Measurements from ENCODE around the gene HNRNPUL1.

DNA sequence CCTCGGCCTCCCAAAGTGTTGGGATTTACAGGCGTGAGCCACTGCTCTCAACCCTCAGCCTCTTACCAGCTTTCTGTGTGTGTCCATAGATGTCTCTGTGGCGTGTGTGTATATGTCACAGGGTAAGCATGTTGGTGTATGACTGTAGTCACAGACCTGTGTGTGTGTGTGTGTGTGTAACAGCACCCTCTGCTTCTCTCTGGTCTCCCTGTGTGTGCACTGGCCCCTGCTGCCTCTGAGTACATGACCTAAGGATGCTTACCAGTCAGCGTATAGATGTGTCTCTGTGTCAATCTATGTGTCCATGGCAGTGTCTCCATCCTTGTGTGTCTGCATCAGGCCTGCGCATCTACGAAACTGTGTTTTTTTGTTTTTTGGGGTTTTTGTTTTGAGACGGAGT is 39.5 kb upstream of the HNRNPUL1 start:
- no peak for TF ChIP-seq EP300 (IDR thresholded peaks at IDR 0.05; ENCODE audit: borderline replicate concordance)
- no peak for TF ChIP-seq TAF1 (IDR thresholded peaks at IDR 0.05; ENCODE audit: low read depth)
- TF ChIP-seq, protein P1, sequence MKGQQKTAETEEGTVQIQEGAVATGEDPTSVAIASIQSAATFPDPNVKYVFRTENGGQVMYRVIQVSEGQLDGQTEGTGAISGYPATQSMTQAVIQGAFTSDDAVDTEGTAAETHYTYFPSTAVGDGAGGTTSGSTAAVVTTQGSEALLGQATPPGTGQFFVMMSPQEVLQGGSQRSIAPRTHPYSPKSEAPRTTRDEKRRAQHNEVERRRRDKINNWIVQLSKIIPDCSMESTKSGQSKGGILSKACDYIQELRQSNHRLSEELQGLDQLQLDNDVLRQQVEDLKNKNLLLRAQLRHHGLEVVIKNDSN (IDR thresholded peaks at IDR 0.05) = no peak
- TF ChIP-seq CREB1 (IDR thresholded peaks at IDR 0.05; ENCODE audit: low read depth) = no peak
- TF ChIP-seq YY1 (IDR thresholded peaks at IDR 0.05; ENCODE audit: low read depth) = no peak
- no peak for TF ChIP-seq RAD21 (IDR thresholded peaks at IDR 0.05; ENCODE audit: low read depth)
- no peak for TF ChIP-seq FOXM1 (IDR thresholded peaks at IDR 0.05; ENCODE audit: borderline replicate concordance, low read depth)
- TF ChIP-seq EGR1 (IDR thresholded peaks at IDR 0.05) = no peak
- TF ChIP-seq CEBPB (IDR thresholded peaks at IDR 0.05) = no peak
- TF ChIP-seq, protein P2, sequence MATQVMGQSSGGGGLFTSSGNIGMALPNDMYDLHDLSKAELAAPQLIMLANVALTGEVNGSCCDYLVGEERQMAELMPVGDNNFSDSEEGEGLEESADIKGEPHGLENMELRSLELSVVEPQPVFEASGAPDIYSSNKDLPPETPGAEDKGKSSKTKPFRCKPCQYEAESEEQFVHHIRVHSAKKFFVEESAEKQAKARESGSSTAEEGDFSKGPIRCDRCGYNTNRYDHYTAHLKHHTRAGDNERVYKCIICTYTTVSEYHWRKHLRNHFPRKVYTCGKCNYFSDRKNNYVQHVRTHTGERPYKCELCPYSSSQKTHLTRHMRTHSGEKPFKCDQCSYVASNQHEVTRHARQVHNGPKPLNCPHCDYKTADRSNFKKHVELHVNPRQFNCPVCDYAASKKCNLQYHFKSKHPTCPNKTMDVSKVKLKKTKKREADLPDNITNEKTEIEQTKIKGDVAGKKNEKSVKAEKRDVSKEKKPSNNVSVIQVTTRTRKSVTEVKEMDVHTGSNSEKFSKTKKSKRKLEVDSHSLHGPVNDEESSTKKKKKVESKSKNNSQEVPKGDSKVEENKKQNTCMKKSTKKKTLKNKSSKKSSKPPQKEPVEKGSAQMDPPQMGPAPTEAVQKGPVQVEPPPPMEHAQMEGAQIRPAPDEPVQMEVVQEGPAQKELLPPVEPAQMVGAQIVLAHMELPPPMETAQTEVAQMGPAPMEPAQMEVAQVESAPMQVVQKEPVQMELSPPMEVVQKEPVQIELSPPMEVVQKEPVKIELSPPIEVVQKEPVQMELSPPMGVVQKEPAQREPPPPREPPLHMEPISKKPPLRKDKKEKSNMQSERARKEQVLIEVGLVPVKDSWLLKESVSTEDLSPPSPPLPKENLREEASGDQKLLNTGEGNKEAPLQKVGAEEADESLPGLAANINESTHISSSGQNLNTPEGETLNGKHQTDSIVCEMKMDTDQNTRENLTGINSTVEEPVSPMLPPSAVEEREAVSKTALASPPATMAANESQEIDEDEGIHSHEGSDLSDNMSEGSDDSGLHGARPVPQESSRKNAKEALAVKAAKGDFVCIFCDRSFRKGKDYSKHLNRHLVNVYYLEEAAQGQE (IDR thresholded peaks at IDR 0.05; ENCODE audit: low read depth) = no peak
- TF ChIP-seq, protein P3, sequence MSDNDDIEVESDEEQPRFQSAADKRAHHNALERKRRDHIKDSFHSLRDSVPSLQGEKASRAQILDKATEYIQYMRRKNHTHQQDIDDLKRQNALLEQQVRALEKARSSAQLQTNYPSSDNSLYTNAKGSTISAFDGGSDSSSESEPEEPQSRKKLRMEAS (IDR thresholded peaks at IDR 0.05) = no peak
